ENCODE data around the gene DNAJC4.
A peak's percentile ranks its signal among the peaks of the same experiment; 100 is the strongest.

The DNAJC4 gene

GRCh38 chr11:64230171-64230984 is at the start of gene DNAJC4:
DNAJC4 (plus strand) TSS chr11:64230548; CDS start chr11:64230855, 307 bp downstream.
- DNase-seq = peak; percentile 91

DNA sequence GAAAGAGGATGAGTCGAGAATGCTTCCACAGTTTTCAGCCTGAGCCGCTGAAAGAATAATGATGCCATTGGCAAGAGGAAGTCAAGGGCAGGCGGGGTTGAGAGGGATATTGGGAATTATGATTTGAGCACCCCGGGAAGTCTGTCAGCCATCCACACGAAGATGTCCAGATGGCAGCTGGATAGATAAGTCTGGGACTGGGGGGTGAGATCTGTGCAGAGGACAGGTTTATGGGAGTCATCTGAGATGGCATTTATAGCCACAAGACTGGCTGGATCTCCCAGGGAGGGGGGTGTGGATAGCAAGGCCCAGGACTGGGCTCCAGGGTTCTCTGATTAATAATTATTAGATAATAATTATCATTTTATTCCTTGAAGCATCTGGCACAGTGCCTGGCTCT is 49.5 kb upstream of the DNAJC4 start:
- DNase-seq = no peak

GRCh38 chr11:64181506-64182411 is 48.6 kb upstream of the DNAJC4 start:
- peak; percentile 29 for DNase-seq

DNA sequence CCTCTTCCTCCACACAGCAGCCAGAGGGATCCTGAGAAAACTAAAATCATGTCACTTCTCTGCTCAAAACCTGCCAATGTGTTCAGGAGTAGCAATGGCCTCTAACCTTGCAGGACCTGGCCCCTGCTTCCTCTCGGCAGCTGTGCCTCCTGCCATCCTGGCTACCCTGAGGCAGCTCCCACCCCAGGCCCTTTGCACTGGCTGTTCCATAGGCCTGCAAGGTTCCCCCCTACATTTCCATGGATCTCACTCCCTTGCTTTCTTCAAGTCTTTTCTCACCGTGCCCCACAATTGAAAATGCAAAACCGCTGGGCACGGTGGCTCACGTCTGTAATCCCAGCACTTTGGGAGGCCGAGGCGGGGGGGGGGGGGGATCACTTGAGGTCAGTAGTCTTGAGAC is 46.5 kb upstream of the DNAJC4 start:
- DNase-seq = no peak

DNA sequence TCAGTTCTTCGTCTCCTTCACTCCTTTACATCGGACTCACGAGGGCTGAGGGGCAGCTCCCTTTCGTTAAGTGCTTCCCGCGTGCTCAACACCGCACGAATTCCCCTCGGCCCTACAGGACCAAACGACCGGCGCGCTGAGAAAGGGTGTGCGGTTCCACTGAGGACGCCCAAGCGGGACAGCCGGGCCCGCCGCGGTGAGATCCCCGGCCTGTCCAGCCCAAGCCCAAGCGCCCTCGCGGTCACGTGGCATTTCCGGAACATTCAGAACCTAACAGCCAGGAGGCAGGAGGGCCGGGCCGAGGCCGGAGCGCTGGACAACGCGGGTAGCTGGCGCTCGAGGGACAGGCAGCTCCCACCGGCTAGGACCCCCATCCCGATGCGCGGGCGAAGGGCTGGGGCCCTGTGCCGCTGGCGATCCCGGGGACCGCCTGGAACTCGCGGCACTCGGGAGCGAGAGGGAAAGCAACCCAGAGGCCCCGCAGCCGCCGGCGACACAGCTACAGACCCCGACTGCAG is 45.1 kb upstream of the DNAJC4 start:
- DNase-seq = no peak

DNA sequence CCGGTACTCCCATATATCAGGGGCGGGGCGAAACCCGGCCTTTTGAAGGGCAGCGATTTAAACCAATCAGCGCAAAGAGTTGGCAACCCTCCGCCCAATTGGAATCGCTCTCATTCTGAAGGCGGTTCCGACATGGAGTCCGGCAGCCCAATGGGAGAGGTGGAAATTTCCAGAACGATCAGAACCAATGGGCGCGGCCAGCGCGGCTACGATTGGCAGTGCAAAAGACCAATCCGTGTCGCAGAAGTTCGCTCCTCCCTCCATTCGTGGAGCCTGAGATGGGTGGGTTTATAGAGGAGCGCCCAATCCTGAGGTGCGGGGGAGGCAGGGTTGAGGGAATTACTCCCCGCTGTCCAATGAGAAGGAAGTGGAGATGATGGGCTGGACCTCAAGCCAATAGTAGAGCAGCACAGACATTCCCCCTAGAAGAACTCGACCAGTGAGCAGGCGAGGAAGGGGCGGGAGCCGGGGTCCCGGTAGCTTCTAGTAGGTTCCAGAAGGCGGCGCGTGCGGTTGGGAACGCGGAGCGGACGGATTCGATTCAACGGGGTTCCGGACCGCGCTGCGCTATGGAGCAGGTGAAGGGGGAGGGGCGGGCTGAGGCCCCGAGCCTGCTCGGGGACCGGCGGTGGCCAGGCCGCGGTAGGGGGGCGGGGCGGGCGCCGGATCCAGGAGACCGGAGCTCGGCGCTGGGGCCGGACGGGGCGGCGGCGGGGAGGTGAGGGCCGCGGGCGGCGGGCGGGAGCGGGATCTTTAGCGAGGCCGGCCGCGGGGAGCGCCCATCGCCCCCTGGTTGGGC is 44.5 kb upstream of the DNAJC4 start, which contains the start of gene STIP1:
STIP1 (plus strand) TSS at position 479 of the 799 bp plus-strand sequence; CDS start at position 570, 91 bp downstream.
- DNase-seq = peak; percentile 100

DNA sequence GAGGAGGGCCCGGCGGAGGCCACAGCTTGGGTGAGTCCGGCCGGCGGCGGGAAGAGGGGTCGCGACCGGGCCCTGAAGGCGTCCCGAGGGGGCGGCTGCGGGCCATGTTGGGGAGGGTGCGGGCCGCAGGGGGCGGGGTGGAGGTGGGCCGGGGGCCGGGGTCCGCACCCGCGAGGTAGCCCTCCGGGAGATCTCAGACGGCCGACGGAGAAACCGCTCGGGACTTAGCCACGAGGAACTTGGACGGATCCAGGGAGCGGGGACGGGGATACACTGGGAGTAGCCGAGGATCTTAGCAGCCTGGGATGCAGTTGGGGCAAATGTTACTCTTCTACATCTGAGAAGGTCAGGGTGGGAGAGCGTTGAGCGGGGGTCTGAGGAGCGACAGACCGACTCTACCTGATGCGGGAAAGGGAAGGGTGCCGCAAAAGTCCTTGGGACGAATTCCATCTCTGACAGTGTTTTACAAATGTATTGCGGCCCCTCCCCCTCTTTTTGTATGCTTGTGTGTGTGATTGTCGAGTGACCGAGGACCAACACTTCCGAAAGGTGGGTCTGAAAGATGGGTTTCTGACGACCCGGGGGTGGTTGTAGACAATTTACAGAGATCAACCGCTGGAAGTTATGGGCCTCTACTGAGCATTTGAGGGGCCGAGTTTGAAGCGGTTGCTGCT is 43.7 kb upstream of the DNAJC4 start:
- DNase-seq = peak; percentile 55

DNA sequence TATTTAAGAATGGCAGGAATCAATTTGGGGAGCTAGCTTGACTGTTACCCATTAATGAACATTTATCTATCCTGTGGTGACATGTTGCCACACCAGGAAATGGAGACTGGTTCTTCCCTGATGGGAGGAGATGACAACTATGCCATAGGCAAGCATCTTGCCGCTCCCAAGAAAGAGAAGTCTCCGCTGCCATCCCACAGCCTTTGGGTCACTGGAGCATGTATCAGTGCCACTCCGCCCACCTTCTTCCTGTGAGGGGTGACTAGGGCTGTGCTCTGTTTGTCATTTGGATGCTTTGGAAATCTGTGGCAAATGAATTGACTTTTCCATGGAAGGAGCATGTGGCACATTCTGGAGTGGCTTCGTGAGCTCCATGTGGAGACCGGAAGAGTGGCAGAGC is 37.9 kb upstream of the DNAJC4 start:
- DNase-seq = no peak

DNA sequence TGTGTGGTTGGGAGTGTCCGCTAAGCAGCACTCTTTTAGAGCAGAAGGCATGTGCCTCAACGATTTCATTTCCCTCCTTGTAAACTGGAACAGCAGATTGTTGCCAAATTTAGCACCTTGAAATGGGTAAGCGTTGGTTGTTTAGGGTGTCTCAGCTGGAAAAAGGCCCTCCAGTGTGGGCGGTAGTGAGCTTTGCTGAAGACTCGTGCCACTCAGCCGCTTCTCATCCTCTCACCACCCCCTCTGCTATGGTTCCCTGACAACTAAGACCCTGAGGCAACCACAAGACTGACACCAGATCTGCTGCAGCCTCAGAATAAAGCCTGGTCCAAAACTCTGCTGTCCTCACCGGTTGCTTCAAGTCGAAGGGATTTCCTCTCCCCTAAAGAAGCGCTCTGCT is 33.7 kb upstream of the DNAJC4 start:
- DNase-seq = no peak

DNA sequence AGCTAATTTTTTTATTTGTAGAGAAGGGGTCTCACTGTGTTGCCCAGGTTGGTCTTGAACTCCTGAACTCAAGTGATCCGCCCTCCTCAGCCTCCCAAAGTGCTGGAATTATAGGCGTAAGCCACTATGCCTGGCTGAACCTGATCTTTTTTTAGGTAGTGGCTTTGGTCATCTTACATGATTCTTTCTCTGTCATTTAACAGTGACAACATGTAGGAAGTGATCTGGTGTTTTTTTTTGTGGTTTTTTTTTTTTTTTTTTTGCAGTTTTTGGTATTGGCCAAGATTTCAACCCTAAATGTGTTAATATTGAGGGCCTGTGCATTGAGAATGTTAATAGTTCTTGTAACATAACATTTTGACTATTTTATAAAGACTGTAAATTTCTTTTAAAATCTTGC is 31.8 kb upstream of the DNAJC4 start:
- no peak for DNase-seq

GRCh38 chr11:64201543-64201942 is 28.8 kb upstream of the DNAJC4 start:
- DNase-seq = no peak

DNA sequence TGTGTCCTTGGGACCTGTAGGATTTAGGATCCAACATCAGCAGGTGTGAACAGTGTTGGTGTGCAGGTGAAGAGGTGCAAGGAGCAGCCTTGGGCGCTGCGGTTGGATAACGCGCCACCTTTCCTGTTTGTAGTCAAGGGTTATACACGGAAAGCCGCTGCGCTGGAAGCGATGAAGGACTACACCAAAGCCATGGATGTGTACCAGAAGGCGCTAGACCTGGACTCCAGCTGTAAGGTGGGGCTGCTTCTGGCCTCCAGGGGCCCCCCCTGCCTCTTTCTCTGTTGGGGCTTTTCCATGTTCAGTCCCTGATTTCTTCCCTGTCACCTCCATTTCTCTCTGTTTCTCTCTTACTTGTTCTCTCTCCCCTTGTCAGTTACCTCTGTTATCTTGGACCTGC is 27.4 kb upstream of the DNAJC4 start:
- no peak for DNase-seq

DNA sequence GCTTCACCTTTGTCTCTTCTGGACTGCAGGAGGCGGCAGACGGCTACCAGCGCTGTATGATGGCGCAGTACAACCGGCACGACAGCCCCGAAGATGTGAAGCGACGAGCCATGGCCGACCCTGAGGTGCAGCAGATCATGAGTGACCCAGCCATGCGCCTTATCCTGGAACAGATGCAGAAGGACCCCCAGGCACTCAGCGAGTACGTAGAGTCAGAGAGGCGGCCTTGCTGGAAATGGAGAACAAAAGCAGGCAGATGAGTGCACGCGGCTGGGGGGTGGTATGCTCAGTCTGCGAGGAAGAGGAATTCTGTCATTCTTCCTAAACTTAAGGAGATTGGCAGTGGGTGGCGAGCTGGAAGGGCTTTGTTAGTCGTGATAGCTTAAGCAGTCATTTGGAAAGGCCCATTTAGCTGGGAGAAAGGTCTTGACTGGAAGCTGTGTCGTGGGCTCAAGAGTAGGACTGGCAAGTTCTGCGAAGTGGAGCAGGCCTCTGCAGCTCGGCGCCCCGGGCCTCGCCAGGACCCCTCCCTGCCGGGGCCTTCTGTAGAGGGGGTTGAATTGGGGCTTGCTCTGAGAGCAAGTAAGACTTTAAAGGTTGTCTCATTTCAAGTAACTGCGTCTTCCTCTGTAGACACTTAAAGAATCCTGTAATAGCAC is 26.8 kb upstream of the DNAJC4 start:
- no peak for DNase-seq

GRCh38 chr11:64204080-64204440 is 26.3 kb upstream of the DNAJC4 start:
- no peak for DNase-seq

- DNase-seq = peak; percentile 90
Measured at GRCh38 chr11:64204464-64204989, 25.8 kb upstream of the DNAJC4 start.

GRCh38 chr11:64206457-64207255 is 23.7 kb upstream of the DNAJC4 start, which contains the start of gene FERMT3:
FERMT3 (plus strand) TSS chr11:64206721; CDS start chr11:64207365, 644 bp downstream.
- peak; percentile 75 for DNase-seq

GRCh38 chr11:64207256-64208085 is 22.9 kb upstream of the DNAJC4 start:
- peak; percentile 79 for DNase-seq

DNA sequence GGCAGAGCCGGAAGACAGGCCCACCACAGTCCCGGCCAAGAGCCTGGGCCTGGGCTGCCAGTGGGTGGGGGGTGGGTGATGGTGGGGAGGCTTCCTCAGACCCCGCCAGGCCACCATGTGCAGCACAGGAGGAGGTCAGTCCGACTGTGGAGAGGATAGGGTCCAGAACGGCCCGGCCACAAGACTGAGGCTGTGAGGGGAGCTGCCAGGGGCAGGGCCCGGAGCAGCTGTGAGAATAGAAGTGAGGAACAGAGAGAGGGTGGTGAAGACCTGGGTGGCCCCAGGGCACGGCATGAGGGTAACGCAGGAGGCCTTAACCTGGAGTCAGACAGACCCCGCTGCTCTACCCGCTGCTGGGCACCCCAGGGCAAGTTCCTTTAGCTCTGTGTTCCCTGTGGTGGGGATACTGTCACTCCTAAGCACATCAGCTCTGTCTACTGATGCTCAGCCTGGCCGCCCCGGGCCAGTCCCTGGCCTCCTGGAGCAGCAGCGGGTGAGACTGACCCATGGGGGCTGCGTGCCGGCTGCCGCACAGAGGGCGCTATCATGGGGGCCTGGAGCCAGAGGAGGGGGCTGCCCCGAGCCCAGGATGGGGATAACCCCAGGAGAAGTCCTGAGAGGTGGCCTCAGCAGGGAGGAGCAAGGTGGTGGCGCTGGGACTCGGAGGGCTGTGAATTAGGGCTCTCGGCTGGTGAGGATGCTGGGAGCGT is 22.1 kb upstream of the DNAJC4 start:
- no peak for DNase-seq
